Colon (tissue), 2 donors: ENCODE results near the gene CFAP73.
"Not testable (repeated sequence)": the region's sequence is repeated elsewhere in the genome, so short reads cannot be mapped to it uniquely, and the experiment has no call there.

Experiments used
- FAIRE-seq: peaks from 2 replicates; lab custom pipeline; 2012; peaks lifted over from hg19 to GRCh38; lab: Jason Lieb, UNC
- donor health status: control.
- donor health status: control.

CFAP73 gene

DNA sequence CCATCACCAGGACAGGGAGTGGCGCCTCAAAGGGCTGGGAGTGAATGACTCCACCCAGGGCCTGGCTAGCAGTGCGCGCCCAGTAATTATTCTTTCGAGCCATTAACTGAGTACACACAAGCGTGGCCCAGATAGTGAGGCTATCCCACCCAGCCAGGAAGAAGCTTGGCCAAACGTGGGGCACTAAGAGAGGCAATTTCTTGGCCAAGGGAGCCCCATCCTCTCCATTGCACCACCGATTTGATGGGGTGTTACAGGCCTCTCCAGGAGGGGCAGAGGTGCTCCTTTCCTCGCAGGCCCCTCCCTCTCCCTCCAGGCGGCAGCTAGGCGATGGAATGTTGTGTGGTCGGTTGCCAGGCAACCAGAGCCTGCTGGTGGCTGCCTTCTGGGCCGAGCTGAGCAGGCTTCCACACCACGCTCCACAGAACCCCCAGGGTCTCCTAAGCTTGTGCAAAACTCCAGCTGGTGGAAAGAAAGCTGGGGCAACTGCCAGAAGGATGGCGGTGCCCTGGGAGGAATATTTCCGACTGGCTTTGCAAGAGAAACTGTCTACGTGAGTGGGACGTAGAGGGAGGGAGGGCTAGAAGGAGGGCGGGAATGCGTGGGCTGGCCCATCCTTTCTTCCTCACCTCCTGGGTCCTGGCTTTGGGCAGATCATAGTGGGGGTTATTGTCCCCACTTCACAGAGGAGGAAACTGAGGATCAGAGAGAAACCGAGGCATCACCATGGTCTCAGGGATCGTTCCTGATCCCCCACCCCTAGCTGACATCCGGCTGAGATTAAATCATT lies at the start of gene CFAP73:
Gene CFAP73, plus strand, starts transcription at position 364 of the 790 bp plus-strand sequence. Its CDS starts 134 bp downstream, at position 498.
- FAIRE-seq = no peak

DNA sequence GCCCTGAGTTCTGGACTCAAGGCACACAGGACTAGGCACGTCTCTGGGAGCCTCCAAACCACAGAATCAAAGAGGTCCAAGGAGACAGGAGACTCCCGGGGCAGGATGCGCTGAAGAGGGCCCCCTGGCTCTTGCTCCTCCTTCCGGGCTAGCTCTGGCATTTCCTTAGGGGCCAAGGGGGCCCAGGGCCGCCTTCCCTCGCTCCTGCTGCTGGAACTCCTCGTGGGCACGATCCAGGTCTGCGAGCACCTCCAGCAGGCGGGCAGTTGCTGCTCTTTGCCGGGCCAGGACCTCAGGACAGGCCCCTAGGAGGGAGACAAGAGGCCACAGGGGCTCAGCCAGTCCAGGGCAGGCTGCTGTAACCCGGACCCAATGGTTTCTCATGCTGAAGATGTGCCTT lies 49.8 kb upstream of the CFAP73 start:
- FAIRE-seq = no peak

DNA sequence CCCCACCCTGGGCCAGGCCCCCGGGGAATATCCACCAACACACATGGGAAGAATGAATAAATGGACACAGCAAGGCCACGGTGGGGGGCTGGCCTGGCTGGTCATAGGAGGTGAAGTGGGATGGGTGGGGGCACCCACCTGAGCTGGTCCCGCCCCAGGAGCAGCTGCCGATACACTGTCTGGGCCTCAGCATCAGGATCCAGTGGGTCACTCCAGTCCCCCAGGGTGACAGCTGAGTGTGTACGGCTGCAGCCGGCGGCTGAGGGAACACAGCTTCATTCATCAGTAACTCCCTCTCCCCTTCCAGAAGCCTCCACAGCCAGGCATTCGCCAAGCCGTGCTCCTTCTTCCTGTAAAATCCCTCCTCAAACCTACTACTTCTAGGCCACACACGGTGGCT lies 47.8 kb upstream of the CFAP73 start:
- FAIRE-seq = no peak

DNA sequence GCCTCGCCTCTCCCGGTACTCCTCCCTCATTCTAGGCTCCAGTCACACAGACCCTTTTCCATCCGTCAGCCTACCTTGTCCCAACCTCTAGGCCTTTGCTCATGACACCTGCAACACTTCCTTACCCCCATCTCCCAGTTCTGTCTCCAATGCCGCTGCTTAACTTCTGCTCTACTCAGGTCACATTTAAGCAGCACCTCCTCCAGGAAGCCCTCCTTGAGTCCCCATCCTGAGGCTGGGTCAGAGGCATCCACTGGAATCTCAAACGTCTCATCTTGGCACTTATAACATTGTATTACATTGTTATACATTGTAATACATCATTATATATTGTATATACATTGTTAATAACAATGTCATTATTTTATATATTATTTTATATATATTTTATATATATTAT lies 46.7 kb upstream of the CFAP73 start:
- FAIRE-seq = peak; percentile 18

DNA sequence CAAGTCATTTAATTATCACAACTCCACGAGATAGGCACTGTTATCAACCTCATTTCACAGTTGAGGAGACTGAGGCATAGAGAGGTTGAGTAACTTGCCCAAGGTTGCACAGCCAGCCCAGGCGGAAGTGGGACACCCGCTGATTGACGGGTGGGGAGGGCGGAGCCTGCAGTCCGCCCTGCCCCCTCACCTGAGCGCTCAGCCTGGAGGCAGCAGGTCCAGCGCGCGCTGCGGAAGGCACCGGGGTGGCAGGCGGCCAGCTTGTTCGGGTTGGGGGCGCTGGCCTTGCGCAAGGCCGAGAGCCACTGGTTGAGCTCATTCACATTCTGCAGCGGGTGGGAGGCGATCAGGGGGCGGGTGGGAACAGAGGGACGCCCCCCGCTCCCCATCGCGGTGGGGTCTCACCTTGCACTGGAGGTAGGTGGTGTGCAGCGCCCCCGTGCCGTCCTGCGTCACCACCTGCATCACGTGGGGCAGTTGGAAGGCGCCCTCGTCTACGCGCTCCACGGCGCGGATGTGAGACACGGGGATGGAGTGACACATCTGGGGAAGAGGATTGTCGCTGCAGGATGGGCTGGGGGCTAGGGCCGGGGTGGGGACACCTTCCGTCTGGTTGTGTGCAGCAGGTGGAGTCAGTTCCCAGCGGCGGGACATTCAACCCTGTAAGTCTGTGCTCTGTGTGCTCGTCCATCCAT lies 45.6 kb upstream of the CFAP73 start:
- FAIRE-seq = no peak

DNA sequence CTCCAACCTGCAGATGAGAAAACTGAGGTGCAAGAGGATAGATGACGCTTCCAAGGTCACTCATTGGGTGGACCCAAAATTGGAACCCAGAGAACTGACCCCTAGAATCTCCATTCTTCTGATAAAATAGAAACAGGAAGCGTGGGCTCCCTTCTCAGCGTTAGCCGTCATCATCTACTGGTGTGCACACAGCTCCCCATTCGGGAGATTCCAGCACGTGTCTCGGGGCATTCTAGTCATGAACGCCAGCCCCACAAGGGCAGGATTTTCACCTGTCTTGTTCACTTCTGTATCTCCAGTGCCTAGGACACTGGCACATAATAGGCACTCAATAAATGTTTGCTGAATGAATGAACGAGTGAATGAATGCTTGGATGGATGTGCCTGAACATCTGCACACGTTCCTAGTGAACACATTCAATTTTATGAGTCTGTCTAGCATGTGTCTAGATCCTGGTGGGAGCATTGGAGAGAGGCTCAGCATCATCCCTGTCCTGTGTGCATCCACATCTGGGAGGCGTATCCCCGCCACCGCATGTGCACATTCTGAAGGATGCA lies 44.5 kb upstream of the CFAP73 start:
- FAIRE-seq = no peak

DNA sequence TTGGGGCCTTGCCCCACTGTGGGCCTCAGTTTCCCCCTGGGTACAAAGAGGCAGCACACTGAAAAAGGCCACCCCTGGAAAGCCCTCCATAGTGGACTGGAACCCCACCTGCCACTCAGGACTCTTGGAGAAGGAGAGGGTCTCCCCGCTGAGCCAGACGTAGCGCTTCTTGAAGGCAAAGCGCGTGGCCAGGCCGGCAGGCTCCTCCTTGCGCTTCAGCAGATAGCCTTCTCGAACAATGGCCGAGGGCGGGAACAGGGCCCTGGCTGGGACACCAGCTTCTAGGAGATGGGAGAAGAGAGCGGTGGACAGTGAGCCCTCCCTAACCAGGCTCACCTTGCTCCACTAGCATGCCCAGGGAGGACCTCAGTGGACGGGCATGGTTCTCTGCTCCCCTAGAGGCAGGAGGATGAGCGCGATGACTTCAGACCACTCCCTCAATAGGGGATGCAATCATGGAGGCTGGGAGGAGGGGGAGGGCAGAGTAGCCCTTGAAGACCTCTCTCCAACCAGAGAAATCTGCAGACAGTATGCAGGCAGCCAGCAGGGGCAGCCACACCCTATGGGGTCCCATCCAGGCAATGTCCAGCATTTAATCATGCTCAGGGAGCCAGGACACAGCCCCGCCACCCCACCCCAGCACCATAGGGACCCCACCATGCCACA lies 43.8 kb upstream of the CFAP73 start:
- no peak for FAIRE-seq

DNA sequence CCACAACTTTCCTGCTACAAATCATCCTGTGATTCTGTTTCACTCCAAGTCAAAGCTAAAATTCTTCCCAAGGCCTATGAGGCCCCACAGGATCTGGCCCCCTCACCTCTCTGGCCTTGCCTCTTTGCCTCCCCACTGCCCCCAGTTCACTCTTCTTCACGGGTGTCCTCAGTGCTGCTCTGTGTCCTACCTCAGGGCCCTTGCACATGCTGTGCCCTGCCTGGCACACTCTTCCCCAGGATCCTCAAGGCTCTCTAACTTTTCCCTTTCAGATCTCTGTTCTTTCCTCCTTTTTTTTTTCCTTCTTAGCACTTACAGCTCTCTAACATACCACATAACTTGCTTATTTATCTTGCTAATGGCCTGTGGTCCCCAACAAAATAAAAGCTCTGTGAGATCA lies 43.2 kb upstream of the CFAP73 start:
- FAIRE-seq = no peak

DNA sequence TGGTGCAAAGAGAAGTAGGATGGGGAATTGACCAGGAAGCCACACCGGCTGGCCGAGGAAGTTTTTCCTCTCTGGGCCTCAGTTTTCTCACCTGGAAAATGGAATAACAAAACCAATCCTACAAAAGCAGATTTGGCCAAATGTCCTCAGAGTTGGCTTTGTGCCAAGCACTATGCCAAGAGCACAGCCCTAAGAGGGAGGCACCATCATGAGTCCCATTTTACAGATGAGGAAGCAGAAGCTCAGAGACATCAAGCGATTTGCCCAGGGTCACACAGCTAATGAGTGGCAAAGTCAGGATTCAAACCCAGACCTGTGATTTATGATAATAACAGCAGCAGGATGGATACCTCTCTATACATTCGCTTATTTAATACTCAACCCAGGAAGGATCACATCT lies 41.2 kb upstream of the CFAP73 start:
- FAIRE-seq = no peak

DNA sequence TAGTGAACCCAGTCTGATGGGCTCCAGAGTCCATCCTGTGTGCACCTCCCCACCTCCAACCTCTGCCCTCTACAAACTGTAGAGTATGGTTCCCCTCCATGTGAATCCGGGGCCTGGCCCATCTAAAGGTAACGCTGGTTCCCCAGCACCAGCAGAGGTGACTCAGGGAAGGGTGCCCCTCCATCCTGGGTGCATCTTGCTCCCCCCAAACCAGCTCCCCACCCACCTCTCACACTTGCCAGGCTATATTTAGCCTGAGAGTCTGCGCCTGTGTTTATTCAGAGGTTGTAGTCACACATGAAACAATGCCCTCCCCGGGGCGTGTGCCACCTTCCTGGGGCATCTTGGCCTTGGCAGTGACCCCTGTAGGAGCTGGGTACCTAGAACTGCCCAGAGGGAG lies 40.2 kb upstream of the CFAP73 start:
- FAIRE-seq = no peak

DNA sequence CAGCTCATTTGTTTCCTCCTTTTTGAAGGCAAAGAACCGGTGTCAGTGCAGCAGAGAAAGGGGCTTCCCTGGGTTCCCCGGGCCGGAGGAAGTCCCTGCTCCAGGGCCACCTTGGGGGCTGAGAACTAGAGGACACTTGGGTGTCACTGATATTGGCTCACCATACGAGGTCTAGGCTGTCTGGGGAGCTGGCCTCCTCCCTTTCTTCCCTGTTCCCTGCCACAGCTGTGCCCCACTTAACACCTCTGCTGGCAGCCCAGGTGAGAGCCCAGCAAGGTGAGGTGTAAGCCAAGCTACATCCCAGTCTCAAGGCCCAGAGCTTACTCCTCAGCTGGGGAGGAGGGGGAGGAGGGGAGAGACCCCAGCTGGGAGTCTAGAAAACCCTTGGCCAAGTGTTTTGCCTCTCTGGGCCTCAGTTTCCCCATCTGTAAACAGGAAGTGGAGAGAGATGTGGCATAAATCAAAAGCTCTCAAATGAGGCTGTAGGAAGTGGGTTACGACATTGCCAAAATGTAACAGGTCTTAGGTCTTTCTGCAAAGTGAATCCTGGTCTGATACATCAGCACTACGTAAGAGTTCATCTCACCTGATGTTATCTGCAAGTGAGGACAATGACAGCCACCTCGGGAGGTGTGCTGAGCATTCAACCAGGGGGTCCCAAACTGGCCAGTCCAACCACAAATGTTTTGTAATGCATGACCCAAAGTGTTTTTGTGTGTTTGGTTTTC lies 39.5 kb upstream of the CFAP73 start:
- no peak for FAIRE-seq

DNA sequence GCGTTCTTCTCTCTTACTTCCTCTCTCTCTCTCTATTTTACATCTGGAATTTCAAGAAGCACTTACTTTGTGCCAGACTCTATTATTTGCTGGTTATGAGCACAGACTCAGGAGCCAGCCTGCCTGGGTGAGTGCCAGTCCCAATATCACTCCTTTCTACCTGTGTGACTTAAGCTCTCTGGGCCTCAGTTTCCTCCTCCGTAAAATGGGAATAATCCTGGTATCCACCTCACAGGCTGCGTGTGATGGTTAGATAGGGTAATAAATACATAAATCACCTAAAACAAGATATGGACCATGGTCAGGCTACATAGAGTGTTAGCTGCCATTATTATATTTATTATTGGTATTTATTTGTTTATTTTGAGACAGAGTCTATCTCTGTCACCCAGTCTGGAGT lies 38.3 kb upstream of the CFAP73 start:
- no peak for FAIRE-seq

DNA sequence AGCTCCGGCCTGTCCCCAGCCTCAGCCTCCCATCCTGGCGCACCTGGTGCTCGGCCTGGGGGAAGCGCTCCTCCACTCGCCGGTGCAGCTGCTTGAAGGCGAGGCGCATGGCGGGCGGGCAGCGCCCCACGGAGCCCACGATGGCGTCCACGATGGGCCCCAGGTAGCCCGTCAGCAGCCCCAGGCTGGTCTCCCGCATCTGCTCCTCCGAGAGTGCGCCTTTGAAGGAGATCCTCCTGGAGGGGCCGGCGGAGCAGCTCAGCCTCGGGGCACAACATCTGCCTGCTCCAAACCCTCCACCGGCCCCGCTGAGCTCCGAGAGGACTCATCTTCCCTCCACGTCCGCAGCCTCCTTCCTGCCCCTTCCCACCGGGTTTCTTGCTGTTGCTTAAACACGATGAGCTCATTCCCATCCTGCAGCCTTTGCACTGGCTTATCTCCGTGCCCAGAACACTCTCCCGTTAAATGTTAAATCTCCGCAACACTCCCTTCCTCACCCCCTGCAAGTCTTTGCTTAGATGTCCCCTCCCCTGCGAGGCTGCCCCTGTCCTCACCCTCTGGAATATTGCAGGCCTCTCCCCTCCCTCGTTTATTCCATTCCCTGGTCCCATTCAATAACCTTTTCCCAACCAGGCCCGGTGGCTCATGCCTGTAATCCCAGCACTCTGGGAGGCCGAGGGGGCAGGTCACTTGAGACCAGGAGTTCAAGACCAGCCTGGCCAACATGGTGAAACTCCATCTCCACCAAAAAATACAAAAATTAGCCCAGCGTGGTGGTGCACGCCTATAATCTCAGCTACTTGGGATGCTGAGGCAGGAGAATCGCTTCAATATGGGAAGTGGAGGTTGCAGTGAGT lies 37.3 kb upstream of the CFAP73 start:
- FAIRE-seq = no peak

DNA sequence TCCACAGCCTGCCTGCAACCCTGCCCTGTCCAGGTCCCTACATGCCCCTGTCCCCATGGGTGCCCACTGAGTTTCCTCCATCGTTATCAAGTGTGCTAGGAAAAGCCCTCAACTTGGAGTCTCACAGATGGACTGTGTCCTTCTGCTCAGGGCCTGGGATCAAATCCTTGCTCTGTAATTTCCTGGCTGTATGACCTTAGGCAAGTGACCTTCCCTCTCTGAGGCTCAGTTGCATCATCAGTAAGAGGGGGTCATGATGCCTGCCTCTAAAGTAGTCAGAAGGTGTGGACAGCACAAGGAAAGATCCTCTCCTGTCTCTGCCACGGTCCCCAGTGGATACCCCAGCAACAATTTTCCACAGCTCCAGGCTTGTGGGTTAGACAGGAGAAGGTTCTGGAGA lies 36.1 kb upstream of the CFAP73 start:
- FAIRE-seq = no peak

DNA sequence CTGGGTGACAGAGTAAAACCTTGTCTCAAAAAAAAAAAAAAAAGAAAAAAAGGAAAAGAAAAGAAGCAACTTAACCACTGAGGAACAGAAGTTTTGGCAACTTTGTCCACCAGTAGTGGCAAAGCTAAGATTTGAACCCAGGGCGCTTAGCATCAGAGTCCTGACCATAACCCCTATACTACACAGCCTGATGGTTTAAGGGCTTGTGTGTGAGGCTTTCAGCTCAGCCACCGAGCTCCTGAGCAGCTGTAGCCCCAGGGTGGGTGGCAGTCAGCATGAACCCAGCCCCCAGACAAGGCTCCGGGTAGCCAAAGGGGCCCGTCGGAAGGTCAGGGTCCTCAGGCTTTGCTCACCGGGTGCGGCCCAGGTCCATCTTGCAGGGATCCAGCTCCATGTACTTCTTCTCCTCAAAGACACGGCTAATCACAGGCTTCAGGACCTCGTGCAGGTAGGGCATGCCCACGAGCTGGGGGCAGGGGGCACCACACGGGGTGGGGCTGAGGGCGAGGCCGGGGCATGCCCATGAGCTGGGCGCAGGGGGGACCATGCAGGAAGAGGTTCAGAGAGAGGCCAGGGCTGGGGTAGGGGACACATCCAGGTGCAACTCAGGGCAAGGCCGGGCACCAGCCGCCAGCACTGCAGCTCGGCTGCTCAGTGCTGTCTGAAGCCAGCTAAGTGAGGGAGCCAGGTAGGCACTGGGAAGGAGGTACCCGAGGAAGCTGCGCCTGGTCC lies 34.9 kb upstream of the CFAP73 start:
- no peak for FAIRE-seq

DNA sequence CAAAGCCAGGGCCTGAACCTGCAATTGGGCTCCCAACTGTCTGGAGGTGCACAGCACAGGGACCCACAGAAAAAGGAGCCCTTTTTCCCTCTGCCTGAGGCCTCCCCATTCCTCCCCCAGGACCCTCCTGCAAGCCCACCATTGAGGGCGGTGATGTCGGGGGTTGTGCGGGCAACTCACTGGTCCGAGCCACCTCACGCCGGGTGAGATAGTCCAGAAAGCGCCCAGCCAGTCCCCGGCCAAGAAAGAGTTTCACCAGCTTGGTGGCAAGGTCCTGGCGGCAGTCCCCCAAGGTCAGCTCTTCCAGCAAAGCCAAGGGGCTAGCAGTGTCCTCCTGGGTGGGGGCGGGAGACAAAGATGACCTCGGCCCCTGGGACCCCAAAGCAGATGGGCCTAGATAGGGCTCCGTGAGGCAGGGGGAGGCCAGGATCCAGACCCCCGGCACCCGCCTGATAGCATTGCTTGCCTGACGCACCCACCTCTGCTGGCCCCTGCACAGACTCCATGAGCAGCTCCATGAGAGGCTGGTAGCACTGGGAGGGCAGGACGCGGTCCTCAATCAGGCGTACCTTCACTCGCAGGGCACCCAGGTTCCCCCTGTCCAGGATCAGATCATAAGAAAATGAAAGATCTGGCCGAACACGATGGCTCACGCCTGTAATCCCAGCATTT lies 33.9 kb upstream of the CFAP73 start:
- FAIRE-seq = no peak

DNA sequence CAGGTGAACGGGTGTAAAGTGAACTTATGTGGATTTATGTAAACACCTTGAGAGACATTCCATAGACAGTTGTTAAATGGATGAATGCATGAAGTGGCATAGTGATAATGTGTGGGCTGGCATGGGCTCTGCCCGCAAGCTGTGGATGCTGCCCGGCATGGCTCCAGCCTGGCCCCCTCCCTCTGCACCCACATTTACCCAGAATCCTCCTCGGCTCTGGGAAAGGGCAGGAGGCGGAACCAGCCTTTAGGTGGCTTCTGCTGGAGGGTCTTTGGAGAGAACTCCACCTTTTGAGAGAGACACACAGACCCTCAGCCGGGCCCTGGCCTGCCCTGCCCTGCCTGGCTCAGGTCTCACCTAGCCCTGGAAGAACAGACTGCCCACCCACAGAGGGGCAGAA lies 32.6 kb upstream of the CFAP73 start:
- no peak for FAIRE-seq

DNA sequence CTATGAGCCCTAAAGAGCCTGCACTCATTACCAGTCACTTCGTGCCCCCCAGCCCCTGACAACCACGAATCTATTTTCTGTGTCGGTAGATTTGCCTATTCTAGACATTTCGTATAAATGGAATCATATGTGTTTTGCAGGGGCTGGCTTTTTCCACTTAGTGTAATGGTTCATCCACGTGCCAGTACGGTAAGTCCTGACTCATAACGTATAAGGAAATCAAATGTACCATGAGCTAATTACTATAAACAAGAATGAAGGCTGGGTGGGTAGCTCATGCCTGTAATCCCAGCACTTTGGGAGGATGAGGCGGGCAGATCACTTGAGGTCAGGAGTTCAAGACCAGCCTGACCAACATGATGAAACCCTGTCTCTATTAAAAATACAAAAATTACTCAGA lies 31.8 kb upstream of the CFAP73 start:
- FAIRE-seq = not testable (repeated sequence)

DNA sequence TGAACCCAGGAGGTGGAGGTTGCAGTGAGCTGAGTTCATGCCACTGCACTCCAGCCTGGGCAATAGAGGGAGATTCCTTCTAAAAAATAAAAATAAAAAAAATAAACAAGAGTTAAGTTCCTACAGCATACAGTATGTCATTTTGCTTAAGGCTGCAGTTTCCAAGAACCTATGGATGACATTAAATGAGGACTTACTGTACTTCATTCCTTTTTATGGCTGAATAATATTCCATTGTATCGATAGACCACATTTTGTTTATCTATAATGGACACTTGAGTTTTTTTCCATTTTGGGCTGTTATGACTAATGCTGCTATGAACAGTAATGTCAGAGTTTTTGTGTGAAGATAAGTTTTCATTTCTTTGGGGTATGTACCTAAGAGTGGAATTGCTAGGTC lies 31.4 kb upstream of the CFAP73 start:
- no peak for FAIRE-seq
